ENCODE measurements around the gene ERVK3-1. TPM values are rescaled to one million over a fixed set of nuclear protein-coding genes. Genes with fewer than 3 reads are reported as not detected.

The ERVK3-1 gene
- total and polyA plus RNA-seq, 4 experiments from 2014 or later: 59.3 to 76.6 (median 73.1) TPM

DNA sequence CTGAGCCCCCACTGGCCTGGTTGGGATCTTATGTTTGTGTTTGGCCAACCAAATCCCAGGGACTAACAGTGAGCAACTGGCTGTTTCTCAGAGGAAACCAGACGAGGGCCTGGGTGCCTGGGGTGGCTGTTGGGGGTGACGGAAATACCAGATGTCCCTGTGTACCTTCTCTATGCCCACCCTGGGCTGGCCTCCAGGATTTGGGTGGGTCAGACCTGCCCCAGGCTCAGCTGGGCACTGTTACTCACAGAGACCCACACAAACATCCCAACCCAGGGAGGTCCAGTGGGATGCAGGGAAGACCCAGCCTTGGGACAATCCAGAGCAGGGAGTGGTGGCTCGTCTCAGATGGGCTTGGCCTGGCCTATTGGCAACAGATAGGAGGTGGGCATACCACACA, 30.5 kb downstream of the ERVK3-1 start:
- CTCF ChIA-PET (ENCODE audit: partially characterized antibody): no interaction called here
- peaks cover 0 to 4% (median 2%) of the 10 kb centered on the region in 4 donors for H3K4me1 Mint-ChIP-seq
- H3K36me3 Mint-ChIP-seq: peaks cover 27 to 30% of the 10 kb centered on the region in 2 donors

DNA sequence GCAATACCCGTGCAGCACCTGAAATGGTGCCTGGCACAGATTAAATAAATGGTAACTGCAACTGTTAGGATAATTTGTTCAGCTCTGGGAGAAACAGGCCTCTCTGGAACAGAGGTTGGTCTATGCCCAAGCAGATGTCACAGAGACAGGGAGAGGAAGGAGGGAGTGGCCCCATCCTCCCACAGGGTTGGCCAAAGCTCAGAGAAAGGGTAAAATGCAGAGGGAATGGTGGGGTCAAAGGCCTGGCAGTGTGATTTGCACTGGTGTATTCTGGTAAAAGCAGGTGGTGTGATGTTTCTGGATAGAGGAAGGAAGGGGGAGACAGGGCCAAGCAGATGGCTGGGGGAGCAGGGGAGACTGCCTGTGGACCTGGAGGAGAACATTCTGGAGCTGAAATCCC, 31.0 kb downstream of the ERVK3-1 start:
- Histone ChIP-seq H3K27me3 (ENCODE audit: insufficient read depth, low read length) (no peaks in the 10 kb centered on the region), H3K4me3 (ENCODE audit: low read length in 2 of 2) (no peak overlapping the region), H3K4me1 (ENCODE audit: insufficient read depth, low read length) (no peaks in the 10 kb centered on the region), H3K27ac (ENCODE audit: low read depth, low read length) (no peak overlapping the region), H3K36me3 (ENCODE audit: insufficient read depth, low read length) (peaks cover 12% of the 10 kb centered on the region), H3K9me3 (ENCODE audit: control insufficient read depth in 1 of 2, low read length in 2 of 2) (no peaks in the 10 kb centered on the region)
- H3K36me3 Mint-ChIP-seq: peaks cover 30 to 35% of the 10 kb centered on the region in 2 donors
- H3K4me3 Mint-ChIP-seq: no peak overlapping the region
- intact Hi-C loops (cut with micrococcal nuclease): no loop called here
- H3K4me1 Mint-ChIP-seq: peaks cover 0 to 7% (median 2%) of the 10 kb centered on the region in 4 donors
- peaks cover 0 to 1% (median 0%) of the 10 kb centered on the region in 8 donors for H3K9me3 Mint-ChIP-seq
- no peaks in the 10 kb centered on the region for H3K27me3 Mint-ChIP-seq
- no peak overlapping the region for H3K27ac Mint-ChIP-seq
- CTCF ChIA-PET (ENCODE audit: partially characterized antibody): no interaction called here
- POLR2A ChIA-PET (ENCODE audit: partially characterized antibody): no interaction called here
- no peak for DNase-seq

More for the DNA sequence above, 30.5 kb downstream of the ERVK3-1 start:
- Mint-ChIP-seq H3K27ac (peak overlapping the region in 1 of 7 donors; percentile 35), H3K9me3 (peaks cover 0 to 1% (median 0%) of the 10 kb centered on the region in 8 donors), H3K4me3 (no peak overlapping the region), H3K27me3 (no peaks in the 10 kb centered on the region)
- no peaks in the 10 kb centered on the region for H3K9me3 ChIP-seq (ENCODE audit: control insufficient read depth in 1 of 2, low read length in 2 of 2)
- no peak for DNase-seq
- intact Hi-C loops (cut with micrococcal nuclease): no loop called here
- H3K36me3 ChIP-seq (ENCODE audit: insufficient read depth, low read length): peaks cover 12% of the 10 kb centered on the region
- POLR2A ChIA-PET (ENCODE audit: partially characterized antibody): no interaction called here
- no peaks in the 10 kb centered on the region for H3K4me1 ChIP-seq (ENCODE audit: insufficient read depth, low read length)
- no peak overlapping the region for H3K4me3 ChIP-seq (ENCODE audit: low read length in 2 of 2)
- no peak overlapping the region for H3K27ac ChIP-seq (ENCODE audit: low read depth, low read length)
- no peaks in the 10 kb centered on the region for H3K27me3 ChIP-seq (ENCODE audit: insufficient read depth, low read length)

DNA sequence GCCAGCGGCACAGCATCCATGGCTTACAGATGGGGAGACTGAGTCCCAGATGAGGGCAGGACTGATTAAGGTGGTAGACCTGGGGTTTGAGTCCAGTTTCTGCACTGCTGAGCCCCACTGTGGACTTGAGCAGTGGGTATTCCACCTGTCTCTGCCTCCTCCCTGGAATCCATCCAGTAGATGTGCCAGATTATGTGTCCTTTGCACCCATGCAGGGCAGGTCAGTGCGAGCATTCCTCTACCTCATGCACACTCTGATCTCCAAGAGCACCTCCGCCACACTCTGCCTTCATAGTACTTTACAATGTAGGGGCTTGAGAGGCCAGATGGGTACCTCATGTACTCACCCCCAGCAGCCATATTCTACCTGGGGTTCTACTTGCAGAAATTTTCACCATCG, 31.6 kb downstream of the ERVK3-1 start:
- H3K27me3 ChIP-seq (ENCODE audit: insufficient read depth, low read length): no peaks in the 10 kb centered on the region
- H3K27me3 Mint-ChIP-seq: no peaks in the 10 kb centered on the region
- H3K4me1 ChIP-seq (ENCODE audit: insufficient read depth, low read length): no peaks in the 10 kb centered on the region
- ChIA-PET POLR2A (ENCODE audit: partially characterized antibody) (no interaction called here), CTCF (ENCODE audit: partially characterized antibody) (no interaction called here)
- H3K36me3 Mint-ChIP-seq: peaks cover 30 to 38% of the 10 kb centered on the region in 2 donors
- H3K27ac Mint-ChIP-seq: no peak overlapping the region
- no peaks in the 10 kb centered on the region for H3K9me3 ChIP-seq (ENCODE audit: control insufficient read depth in 1 of 2, low read length in 2 of 2)
- H3K4me1 Mint-ChIP-seq: peaks cover 0 to 7% (median 2%) of the 10 kb centered on the region in 4 donors
- H3K36me3 ChIP-seq (ENCODE audit: insufficient read depth, low read length): peaks cover 12% of the 10 kb centered on the region
- H3K27ac ChIP-seq (ENCODE audit: low read depth, low read length): no peak overlapping the region
- peaks cover 0 to 1% (median 0%) of the 10 kb centered on the region in 8 donors for H3K9me3 Mint-ChIP-seq
- H3K4me3 ChIP-seq (ENCODE audit: low read length in 2 of 2): no peak overlapping the region
- no peak overlapping the region for H3K4me3 Mint-ChIP-seq
- DNase-seq: no peak
- intact Hi-C loops (cut with micrococcal nuclease): no loop called here

DNA sequence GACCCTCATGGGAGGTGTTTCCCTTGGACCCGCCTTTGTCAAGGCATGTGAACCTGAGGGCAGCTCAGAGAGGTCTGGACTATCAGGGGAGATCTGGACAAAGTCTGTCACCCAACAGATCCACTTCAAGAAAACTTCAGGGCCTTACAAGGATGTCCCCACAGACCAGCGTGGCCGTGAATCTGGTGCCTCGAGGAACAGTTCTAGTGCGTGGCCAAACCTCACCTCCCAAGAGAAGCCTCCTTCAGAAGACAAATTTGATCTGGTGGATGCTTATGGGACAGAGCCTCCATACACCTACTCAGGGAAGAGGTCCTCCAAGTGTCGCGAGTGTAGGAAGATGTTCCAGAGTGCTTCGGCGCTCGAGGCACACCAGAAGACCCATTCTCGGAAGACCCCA, 33.2 kb downstream of the ERVK3-1 start:
- no peak overlapping the region for H3K4me3 ChIP-seq (ENCODE audit: low read length in 2 of 2)
- ChIA-PET POLR2A (ENCODE audit: partially characterized antibody) (no interaction called here), CTCF (ENCODE audit: partially characterized antibody) (no interaction called here)
- H3K4me3 Mint-ChIP-seq: no peak overlapping the region
- no peak overlapping the region for H3K27ac Mint-ChIP-seq
- H3K36me3 Mint-ChIP-seq: peaks cover 30 to 42% of the 10 kb centered on the region in 2 donors
- H3K4me1 Mint-ChIP-seq: peaks cover 0 to 7% (median 2%) of the 10 kb centered on the region in 4 donors
- no peaks in the 10 kb centered on the region for H3K27me3 ChIP-seq (ENCODE audit: insufficient read depth, low read length)
- H3K27me3 Mint-ChIP-seq: no peaks in the 10 kb centered on the region
- intact Hi-C loops (cut with micrococcal nuclease): no loop called here
- no peaks in the 10 kb centered on the region for H3K4me1 ChIP-seq (ENCODE audit: insufficient read depth, low read length)
- H3K36me3 ChIP-seq (ENCODE audit: insufficient read depth, low read length): peaks cover 12% of the 10 kb centered on the region
- no peak overlapping the region for H3K27ac ChIP-seq (ENCODE audit: low read depth, low read length)
- DNase-seq: no peak
- H3K9me3 Mint-ChIP-seq: peaks cover 0 to 2% (median 0%) of the 10 kb centered on the region in 8 donors
- no peaks in the 10 kb centered on the region for H3K9me3 ChIP-seq (ENCODE audit: control insufficient read depth in 1 of 2, low read length in 2 of 2)

DNA sequence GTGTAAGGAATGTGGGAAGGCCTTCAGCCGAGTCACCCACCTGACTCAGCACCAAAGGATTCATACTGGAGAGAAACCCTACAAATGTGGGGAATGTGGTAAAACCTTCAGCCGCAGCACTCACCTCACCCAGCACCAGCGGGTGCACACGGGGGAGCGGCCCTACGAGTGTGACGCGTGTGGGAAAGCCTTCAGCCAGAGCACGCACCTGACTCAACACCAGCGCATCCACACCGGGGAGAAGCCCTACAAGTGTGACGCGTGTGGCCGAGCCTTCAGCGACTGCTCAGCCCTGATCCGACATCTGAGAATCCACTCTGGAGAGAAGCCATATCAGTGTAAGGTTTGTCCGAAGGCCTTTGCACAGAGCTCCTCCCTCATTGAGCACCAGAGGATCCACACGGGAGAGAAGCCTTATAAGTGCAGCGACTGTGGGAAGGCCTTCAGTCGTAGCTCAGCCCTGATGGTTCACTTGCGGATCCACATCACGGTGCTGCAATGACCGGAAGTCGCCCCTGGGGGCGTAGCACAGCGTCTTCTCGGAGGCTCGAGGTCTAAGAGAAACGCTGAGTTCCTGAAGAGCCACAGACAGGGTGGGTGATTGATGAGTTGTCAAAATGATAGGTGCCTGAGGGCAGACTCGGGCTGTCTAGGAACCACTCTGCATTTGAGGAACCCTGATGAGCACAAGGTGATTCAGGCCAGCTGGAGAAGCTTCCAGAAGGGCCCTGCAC, 33.8 kb downstream of the ERVK3-1 start:
- no peak overlapping the region for H3K27ac Mint-ChIP-seq

DNA sequence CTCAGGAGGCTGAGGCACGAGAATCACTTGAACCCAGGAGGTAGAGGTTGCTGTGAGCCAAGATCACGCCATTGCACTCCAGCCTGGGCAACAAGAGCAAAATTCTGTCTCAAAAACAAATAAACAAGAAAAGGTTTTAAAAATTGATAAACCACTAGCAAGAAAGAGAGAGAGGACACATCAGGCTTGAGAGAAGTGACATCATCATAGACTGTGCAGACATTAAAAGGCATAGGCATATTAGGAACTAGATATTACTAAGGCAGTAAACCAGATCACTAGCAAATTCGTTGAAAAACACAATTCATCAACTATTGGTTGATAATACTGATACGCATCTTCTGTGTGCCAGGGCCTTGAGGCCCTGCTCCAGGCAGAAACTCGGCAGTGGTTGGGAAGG, 40.4 kb downstream of the ERVK3-1 start:
- CTCF ChIA-PET (ENCODE audit: partially characterized antibody): interaction anchor here (1.6 kb wide), 1 partner anchor 36 kb away, joined by 5 read pairs; no protein-coding TSS in a partner anchor
- no peaks in the 10 kb centered on the region for H3K27me3 ChIP-seq (ENCODE audit: insufficient read depth, low read length)
- Mint-ChIP-seq H3K27ac (peak overlapping the region; percentile 37 to 88 (median 77)), H3K4me1 (peaks cover 12 to 35% (median 23%) of the 10 kb centered on the region in 4 donors), H3K36me3 (peaks cover 3 to 17% of the 10 kb centered on the region in 2 donors), H3K4me3 (peak overlapping the region; percentile 69 to 85 (median 78)), H3K27me3 (peaks cover 0 to 2% of the 10 kb centered on the region in 2 donors), H3K9me3 (peaks cover 0 to 2% (median 0%) of the 10 kb centered on the region in 8 donors)
- H3K4me1 ChIP-seq (ENCODE audit: insufficient read depth, low read length): peaks cover 21% of the 10 kb centered on the region
- intact Hi-C loops (cut with micrococcal nuclease): no loop called here
- no peaks in the 10 kb centered on the region for H3K36me3 ChIP-seq (ENCODE audit: insufficient read depth, low read length)
- DNase-seq: no peak
- H3K4me3 ChIP-seq (ENCODE audit: low read length in 2 of 2): no peak overlapping the region
- H3K9me3 ChIP-seq (ENCODE audit: control insufficient read depth in 1 of 2, low read length in 2 of 2): no peaks in the 10 kb centered on the region
- POLR2A ChIA-PET (ENCODE audit: partially characterized antibody): interaction anchor here (1.3 to 6.8 kb wide), 2 partner anchors 18 to 55 kb away, joined by 3 to 77 read pairs; partner anchors contain the start of gene ZNF497
- no peak overlapping the region for H3K27ac ChIP-seq (ENCODE audit: low read depth, low read length)

More for the DNA sequence above, 33.8 kb downstream of the ERVK3-1 start:
- Histone ChIP-seq H3K36me3 (ENCODE audit: insufficient read depth, low read length) (peaks cover 12% of the 10 kb centered on the region), H3K27ac (ENCODE audit: low read depth, low read length) (no peak overlapping the region), H3K9me3 (ENCODE audit: control insufficient read depth in 1 of 2, low read length in 2 of 2) (no peaks in the 10 kb centered on the region), H3K27me3 (ENCODE audit: insufficient read depth, low read length) (no peaks in the 10 kb centered on the region), H3K4me1 (ENCODE audit: insufficient read depth, low read length) (no peaks in the 10 kb centered on the region), H3K4me3 (ENCODE audit: low read length in 2 of 2) (no peak overlapping the region)
- peaks cover 0 to 7% (median 2%) of the 10 kb centered on the region in 4 donors for H3K4me1 Mint-ChIP-seq
- ChIA-PET POLR2A (ENCODE audit: partially characterized antibody) (no interaction called here), CTCF (ENCODE audit: partially characterized antibody) (no interaction called here)
- intact Hi-C loops (cut with micrococcal nuclease): no loop called here
- H3K36me3 Mint-ChIP-seq: peaks cover 30 to 42% of the 10 kb centered on the region in 2 donors
- H3K9me3 Mint-ChIP-seq: peaks cover 0 to 2% (median 0%) of the 10 kb centered on the region in 8 donors
- H3K27me3 Mint-ChIP-seq: no peaks in the 10 kb centered on the region
- no peak for DNase-seq
- no peak overlapping the region for H3K4me3 Mint-ChIP-seq
